NB4 (cell line): ENCODE data around the gene PLEK2.

ENCODE experiments used
- MYC ChIP-seq: IDR thresholded peaks from 2 replicates; pipeline ENCODE4 v1.6.1; 2011; ENCODE audit warnings: low read depth, low read length
- POLR2A ChIP-seq: IDR thresholded peaks from 2 replicates; pipeline ENCODE4 v1.6.1; 2011; ENCODE audit warnings: mild to moderate bottlenecking; ENCODE audit not compliant: insufficient read length; ENCODE audit errors: extremely low read depth
- TF ChIP-seq, protein P1 (sequence below): IDR thresholded peaks from one replicate; pipeline ENCODE4 v1.5.1; 2012; ENCODE audit warnings: low read depth, low read length
- TF ChIP-seq, protein P2 (sequence below): IDR thresholded peaks from 2 replicates; pipeline ENCODE4 v1.6.1; 2011; ENCODE audit warnings: low read depth, low read length

DNA sequence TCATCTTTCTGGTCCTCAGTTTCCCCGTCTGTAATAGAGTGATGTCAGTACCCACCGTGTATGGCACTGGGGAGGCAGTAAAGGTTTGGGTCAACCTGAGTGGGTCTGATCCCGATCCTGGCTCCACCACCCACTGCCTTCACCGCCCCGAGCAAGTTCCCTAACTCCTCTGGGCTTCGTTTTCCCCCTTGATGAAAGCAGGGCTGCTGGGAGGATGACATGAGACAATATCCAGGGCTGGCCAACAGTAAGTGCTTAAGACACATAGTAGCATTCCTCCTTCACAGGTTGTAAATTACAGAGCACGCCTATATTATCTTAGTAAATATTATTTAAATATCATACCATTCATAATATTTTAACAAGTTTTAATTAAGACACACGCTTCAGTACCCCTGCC lies 595 bp downstream of the PLEK2 start:
- TF ChIP-seq POLR2A (no peak), MYC (no peak)
- TF ChIP-seq, protein P1, sequence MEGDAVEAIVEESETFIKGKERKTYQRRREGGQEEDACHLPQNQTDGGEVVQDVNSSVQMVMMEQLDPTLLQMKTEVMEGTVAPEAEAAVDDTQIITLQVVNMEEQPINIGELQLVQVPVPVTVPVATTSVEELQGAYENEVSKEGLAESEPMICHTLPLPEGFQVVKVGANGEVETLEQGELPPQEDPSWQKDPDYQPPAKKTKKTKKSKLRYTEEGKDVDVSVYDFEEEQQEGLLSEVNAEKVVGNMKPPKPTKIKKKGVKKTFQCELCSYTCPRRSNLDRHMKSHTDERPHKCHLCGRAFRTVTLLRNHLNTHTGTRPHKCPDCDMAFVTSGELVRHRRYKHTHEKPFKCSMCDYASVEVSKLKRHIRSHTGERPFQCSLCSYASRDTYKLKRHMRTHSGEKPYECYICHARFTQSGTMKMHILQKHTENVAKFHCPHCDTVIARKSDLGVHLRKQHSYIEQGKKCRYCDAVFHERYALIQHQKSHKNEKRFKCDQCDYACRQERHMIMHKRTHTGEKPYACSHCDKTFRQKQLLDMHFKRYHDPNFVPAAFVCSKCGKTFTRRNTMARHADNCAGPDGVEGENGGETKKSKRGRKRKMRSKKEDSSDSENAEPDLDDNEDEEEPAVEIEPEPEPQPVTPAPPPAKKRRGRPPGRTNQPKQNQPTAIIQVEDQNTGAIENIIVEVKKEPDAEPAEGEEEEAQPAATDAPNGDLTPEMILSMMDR, result no peak
- TF ChIP-seq, protein P2, sequence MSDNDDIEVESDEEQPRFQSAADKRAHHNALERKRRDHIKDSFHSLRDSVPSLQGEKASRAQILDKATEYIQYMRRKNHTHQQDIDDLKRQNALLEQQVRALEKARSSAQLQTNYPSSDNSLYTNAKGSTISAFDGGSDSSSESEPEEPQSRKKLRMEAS, result no peak
